Keratinocyte (primary cell): ENCODE measurements around the gene TSC1. TPM values are rescaled to one million over a fixed set of nuclear protein-coding genes. Genes with fewer than 3 reads are reported as not detected.

ENCODE experiments used
- DNase-seq: peaks from one replicate; pipeline ENCODE4 v3.0.0-alpha.2; 2011; ENCODE audit warnings: low read depth, missing footprints, low spot score
- FAIRE-seq: peaks from 2 replicates; lab custom pipeline; 2011; peaks lifted over from hg19 to GRCh38; lab: Jason Lieb, UNC
- H2AFZ ChIP-seq: 2 replicates; pipeline ENCODE4 v1.6.0; 2012; ENCODE audit warnings: low read length, control low read depth, inconsistent platforms; ENCODE audit not compliant: control insufficient read depth
- H3K27ac ChIP-seq: 2 replicates; pipeline ENCODE4 v1.5.1; 2011; ENCODE audit warnings: low read length; ENCODE audit not compliant: control insufficient read depth, insufficient read depth
- H3K27me3 ChIP-seq: 3 replicates; pipeline ENCODE4 v1.6.0; 2011; ENCODE audit warnings: low read length; ENCODE audit not compliant: control insufficient read depth, insufficient read depth; ENCODE audit errors: extremely low read depth
- H3K36me3 ChIP-seq, 2 experiments: 2 replicates in 1 of 2; 3 replicates in 1 of 2; pipeline ENCODE4 v1.5.1; 2011; ENCODE audit warnings: low read length in 2 of 2, mild to moderate bottlenecking in 1 of 2; ENCODE audit not compliant: control insufficient read depth in 2 of 2, insufficient read depth in 2 of 2; ENCODE audit errors: extremely low read depth in 1 of 2
- H3K4me1 ChIP-seq: 3 replicates; pipeline ENCODE4 v1.5.1; 2011; ENCODE audit warnings: low read length; ENCODE audit not compliant: control insufficient read depth, insufficient read depth; ENCODE audit errors: extremely low read depth
- H3K4me2 ChIP-seq: 3 replicates; pipeline ENCODE4 v1.6.0; 2011; ENCODE audit warnings: low read depth, low read length; ENCODE audit not compliant: control insufficient read depth, insufficient read depth; ENCODE audit errors: extremely low read depth
- H3K4me3 ChIP-seq, 3 experiments: fragments of 200-600 bp in 1 of 3; sonication (generic) in 1 of 3; 2 replicates in 2 of 3; 3 replicates in 1 of 3; pipeline ENCODE4 v1.5.1; 2011 to 2016; ENCODE audit warnings: low read length in 3 of 3, mild to moderate bottlenecking in 3 of 3, control low read depth in 2 of 3, inconsistent platforms in 1 of 3, low read depth in 1 of 3, mixed read lengths in 1 of 3, mixed run types in 1 of 3, moderate library complexity in 1 of 3; ENCODE audit not compliant: control insufficient read depth in 2 of 3, insufficient read depth in 2 of 3; ENCODE audit errors: extremely low read depth in 1 of 3
- H3K79me2 ChIP-seq: 2 replicates; pipeline ENCODE4 v1.6.0; 2012; ENCODE audit warnings: low read length; ENCODE audit not compliant: control insufficient read depth, insufficient read depth
- H3K9ac ChIP-seq: 3 replicates; pipeline ENCODE4 v1.6.0; 2011; ENCODE audit warnings: low read length; ENCODE audit not compliant: control insufficient read depth, insufficient read depth; ENCODE audit errors: extremely low read depth
- H3K9me1 ChIP-seq: 3 replicates; pipeline ENCODE4 v1.6.0; 2011; ENCODE audit warnings: low read length; ENCODE audit not compliant: control insufficient read depth, insufficient read depth; ENCODE audit errors: extremely low read depth
- H3K9me3 ChIP-seq: 2 replicates; pipeline ENCODE4 v1.5.1; 2012; ENCODE audit warnings: low read depth, low read length; ENCODE audit not compliant: control insufficient read depth
- H4K20me1 ChIP-seq: 3 replicates; pipeline ENCODE4 v1.6.0; 2011; ENCODE audit warnings: low read length; ENCODE audit not compliant: control insufficient read depth, insufficient read depth; ENCODE audit errors: extremely low read depth
- EZH2 ChIP-seq: IDR thresholded peaks from one replicate; pipeline ENCODE4 v1.6.1; 2012; ENCODE audit warnings: inconsistent platforms, mild to moderate bottlenecking, low read length, moderate library complexity
- dilution Hi-C: fragments of 300-500 bp; cut with MboI; formaldehyde crosslinking; loops from one replicate; pipeline ENCODE4 v1.7.0; 2020; ENCODE audit warnings: low sequenced_read_pairs; ENCODE audit not compliant: extremely low pct_ligation_motif_present
- polyA plus RNA-seq, 5 experiments: library from polyadenylated mRNA; depleted of rRNA in 3 of 5; stranded (reverse) in 3 of 5; stranded (forward) in 1 of 5; unstranded in 1 of 5; fragments of >200 nt; gene quantifications; 1 replicate in 1 of 5; 2 replicates in 3 of 5; 3 replicates in 1 of 5; pipeline versions ENCODE4 v1.2.1 to v1.2.3, GENCODE V29; 2011 to 2012; ENCODE audit warnings: missing spikeins in 2 of 5, low read depth in 1 of 5, low replicate concordance in 1 of 5
- TF ChIP-seq, protein P1 (sequence below), 3 experiments: IDR thresholded peaks in 1 of 3; conservative IDR thresholded peaks in 1 of 3; optimal IDR thresholded peaks in 1 of 3; 2 replicates in 2 of 3; 3 replicates in 1 of 3; pipeline versions ENCODE3 to v1.5.1; 2011; ENCODE audit warnings: low read length in 3 of 3, mild to moderate bottlenecking in 3 of 3, moderate library complexity in 2 of 3, control low read depth in 1 of 3, inconsistent platforms in 1 of 3; ENCODE audit not compliant: insufficient read depth in 2 of 3; ENCODE audit errors: extremely low read depth in 1 of 3

Gene TSC1
- polyA plus RNA-seq, 1 donor (not counting 4 experiments of a cell fraction or from before 2014, with no cell fraction given): 26.1 TPM

DNA sequence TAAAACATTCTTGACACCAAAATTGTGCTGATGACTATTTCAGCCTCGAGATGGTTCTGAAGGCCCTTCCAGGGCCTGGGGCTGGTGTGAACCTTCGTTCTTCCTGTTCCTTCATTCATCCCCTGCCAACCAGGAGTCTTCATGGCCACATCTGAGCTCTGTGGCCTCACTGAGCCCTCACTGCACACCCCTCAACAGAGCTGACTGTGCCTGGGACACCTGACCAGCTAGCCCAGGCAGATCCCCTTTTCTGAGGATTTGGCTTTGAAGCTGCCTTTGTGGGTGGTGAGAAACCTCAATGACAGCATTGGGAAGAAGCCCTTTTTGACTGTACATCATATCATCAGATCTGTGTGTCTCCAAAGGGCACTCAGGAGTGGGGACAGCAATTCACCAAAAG, 80.1 kb downstream of the TSC1 start:
- H3K36me3 ChIP-seq: no peaks in the 10 kb centered on the region
- H3K4me1 ChIP-seq: no peaks in the 10 kb centered on the region
- TF ChIP-seq, protein P1, sequence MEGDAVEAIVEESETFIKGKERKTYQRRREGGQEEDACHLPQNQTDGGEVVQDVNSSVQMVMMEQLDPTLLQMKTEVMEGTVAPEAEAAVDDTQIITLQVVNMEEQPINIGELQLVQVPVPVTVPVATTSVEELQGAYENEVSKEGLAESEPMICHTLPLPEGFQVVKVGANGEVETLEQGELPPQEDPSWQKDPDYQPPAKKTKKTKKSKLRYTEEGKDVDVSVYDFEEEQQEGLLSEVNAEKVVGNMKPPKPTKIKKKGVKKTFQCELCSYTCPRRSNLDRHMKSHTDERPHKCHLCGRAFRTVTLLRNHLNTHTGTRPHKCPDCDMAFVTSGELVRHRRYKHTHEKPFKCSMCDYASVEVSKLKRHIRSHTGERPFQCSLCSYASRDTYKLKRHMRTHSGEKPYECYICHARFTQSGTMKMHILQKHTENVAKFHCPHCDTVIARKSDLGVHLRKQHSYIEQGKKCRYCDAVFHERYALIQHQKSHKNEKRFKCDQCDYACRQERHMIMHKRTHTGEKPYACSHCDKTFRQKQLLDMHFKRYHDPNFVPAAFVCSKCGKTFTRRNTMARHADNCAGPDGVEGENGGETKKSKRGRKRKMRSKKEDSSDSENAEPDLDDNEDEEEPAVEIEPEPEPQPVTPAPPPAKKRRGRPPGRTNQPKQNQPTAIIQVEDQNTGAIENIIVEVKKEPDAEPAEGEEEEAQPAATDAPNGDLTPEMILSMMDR (optimal IDR thresholded peaks at IDR 0.05 in 1 of 3, IDR thresholded peaks at IDR 0.05 in 1 of 3, conservative IDR thresholded peaks at IDR 0.05 in 1 of 3; ENCODE audit: extremely low read depth in 1 of 3, insufficient read depth in 2 of 3, low read length in 3 of 3): no peak
- no peak for TF ChIP-seq EZH2
- no peaks in the 10 kb centered on the region for H3K9me1 ChIP-seq
- H4K20me1 ChIP-seq: no peaks in the 10 kb centered on the region
- DNase-seq: no peak
- H3K9me3 ChIP-seq: no peaks in the 10 kb centered on the region
- no peak overlapping the region for H2AFZ ChIP-seq
- dilution Hi-C loops: no loop called here
- H3K27me3 ChIP-seq: no peaks in the 10 kb centered on the region
- no peaks in the 10 kb centered on the region for H3K79me2 ChIP-seq
- no peak for FAIRE-seq
- H3K4me3 ChIP-seq: no peak overlapping the region
- no peak overlapping the region for H3K27ac ChIP-seq
- H3K9ac ChIP-seq: no peak overlapping the region
- no peak overlapping the region for H3K4me2 ChIP-seq

DNA sequence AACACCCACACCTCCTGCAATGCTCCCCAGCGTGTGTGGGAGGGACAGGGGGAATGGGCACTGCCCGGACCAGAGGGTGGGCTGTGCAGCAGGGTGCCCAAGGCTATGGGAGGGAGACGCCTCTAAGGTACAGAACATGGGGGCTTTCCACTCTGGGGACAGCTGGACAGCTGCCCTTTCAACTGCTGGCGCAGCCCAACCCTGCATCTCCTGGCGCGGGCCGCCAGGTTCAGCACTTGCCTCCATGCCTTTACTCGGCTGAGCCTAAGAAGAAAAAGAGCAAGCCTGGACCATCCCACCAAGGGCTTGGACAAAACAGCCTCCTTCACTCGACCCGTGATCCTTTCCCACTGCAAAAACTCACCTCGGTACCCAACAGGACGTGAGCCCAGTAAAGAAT, 81.3 kb downstream of the TSC1 start:
- Histone ChIP-seq H2AFZ (no peak overlapping the region), H3K27me3 (peaks cover under 1% of the 10 kb centered on the region), H3K9me1 (no peaks in the 10 kb centered on the region), H3K27ac (no peak overlapping the region), H4K20me1 (no peaks in the 10 kb centered on the region), H3K9ac (no peak overlapping the region), H3K4me1 (no peaks in the 10 kb centered on the region), H3K79me2 (no peaks in the 10 kb centered on the region), H3K4me3 (no peak overlapping the region), H3K36me3 (no peaks in the 10 kb centered on the region), H3K9me3 (no peaks in the 10 kb centered on the region), H3K4me2 (no peak overlapping the region)
- DNase-seq (no peak), FAIRE-seq (no peak)
- TF ChIP-seq EZH2: no peak
- TF ChIP-seq, protein P1 (optimal IDR thresholded peaks at IDR 0.05 in 1 of 3, IDR thresholded peaks at IDR 0.05 in 1 of 3, conservative IDR thresholded peaks at IDR 0.05 in 1 of 3; ENCODE audit: extremely low read depth in 1 of 3, insufficient read depth in 2 of 3, low read length in 3 of 3): no peak
- dilution Hi-C loops: no loop called here
